Activated T-cell treated with anti-CD3 and anti-CD28 coated beads for 1 hour (primary cell): ENCODE results near the gene CLC.
"Not testable (repeated sequence)": the region's sequence is repeated elsewhere in the genome, so short reads cannot be mapped to it uniquely, and the experiment has no call there.

ENCODE experiments used
- DNase-seq: peaks from one replicate; pipeline ENCODE4 v3.0.0-alpha.2; 2020; ENCODE audit warnings: low read depth

Gene CLC

DNA sequence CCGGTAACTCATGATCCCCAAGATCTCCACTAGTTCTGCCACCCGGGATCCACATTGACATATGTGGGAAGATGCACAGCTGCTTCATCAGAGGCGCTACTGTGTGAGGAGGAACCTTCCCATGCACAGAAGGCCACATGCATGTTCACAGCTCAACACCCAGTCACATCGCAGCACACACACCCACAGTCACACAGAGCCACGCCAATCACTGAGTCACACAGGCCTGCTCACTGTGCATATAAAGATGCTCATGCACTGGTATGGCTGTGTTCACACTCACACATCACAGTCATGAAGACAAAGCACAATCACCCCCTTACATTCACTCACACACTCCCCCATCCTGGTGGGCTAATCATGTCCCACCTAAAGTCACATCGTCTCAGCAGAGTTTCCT is 9.8 kb downstream of the CLC start:
- no peak for DNase-seq

DNA sequence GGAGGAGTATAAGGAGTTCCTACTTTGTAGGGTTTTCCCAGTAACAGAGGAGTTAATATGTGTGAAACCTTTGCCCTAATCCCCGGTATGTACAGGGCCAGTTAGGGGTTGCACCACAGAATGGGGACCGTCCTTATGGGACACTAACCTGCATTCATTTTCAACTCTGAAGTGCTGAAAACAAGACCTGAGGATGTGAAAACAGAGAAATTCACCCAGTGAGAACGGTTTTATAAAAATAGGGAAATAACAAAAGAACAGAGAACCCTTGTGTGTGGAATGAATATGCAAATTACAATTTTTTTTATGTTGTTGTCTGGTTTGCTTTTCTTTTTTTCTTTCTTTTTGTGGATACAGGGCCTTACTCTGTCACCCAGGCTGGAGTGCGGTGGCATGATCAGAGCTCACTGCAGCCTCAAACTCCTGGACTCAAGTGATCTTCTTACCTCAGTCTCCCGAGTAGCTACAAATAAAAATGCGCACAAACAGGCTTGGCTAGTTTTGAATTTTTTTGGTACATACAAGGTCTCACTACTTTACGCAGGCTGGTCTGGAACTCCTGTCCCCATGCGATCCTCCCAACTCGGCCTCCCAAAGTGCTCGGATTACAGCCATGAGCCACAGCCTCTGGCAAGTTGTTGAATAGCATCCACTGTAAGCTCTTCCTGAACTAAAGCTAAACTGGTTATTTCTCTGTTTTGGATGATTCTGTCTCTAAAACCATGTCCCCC is 10.6 kb downstream of the CLC start:
- no peak for DNase-seq

DNA sequence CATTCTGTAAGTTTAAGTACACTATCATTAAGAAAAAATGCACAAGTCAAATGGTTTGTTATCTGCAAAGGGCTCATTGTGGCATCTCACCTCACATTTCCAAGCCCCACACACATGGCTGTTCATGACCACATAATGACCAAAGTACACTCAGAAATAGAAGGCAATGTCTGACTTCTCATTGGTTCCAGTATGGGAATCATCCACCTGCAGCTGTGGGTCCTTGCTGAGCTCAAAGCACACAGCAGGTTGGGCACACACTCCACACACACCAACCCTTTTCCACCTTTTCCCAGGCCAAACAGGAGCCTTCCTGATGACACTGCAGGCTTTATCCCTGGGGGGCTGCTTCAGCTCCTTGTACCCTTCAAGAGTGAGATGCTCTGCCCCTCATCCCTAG is 11.8 kb downstream of the CLC start:
- DNase-seq, result no peak

DNA sequence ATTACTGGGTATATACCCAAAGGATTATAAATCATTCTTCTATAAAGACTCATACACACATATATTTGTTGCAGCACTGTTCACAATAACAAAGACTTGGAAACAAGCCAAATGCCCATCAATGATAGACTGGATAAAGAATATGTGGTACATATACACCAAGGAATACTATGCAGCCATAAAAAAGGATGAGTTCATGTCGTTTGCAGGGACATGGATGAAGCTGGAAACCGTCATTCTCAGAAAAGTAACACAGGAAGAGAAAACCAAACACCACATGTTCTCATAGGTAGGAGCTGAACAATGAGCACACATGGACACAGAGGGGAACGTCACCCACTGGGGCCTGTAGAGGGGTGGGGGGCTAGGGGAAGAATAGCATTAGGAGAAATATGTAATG is 17.7 kb downstream of the CLC start:
- DNase-seq, result not testable (repeated sequence)

DNA sequence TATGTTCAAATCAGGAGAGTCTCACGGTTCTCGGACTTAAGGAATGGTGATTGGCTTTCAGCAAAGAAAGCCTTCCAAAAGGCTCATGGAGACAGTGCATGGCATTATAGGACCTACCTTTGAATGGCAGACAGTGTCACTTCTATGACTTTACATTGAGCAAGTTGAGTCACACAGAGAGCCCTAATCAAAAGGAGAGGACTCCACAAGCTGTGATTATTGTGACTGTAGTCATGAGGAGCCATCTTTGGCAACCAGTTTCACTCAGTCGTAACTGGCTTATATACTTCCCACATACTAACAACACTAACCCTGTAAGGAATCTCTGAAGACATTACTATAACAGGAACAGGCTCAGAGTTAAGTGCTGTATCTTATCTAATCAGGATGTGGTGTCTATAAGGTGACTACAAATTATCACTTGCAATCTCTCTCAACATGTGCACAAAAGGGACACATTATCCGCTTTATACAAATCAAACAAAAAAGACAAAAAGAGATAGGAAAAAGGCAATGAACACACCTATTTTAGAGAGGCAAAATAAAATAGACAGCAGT is 27.4 kb downstream of the CLC start:
- no peak for DNase-seq

GRCh38 chr19:39709026-39709872 is 28.6 kb downstream of the CLC start:
- DNase-seq, result no peak

DNA sequence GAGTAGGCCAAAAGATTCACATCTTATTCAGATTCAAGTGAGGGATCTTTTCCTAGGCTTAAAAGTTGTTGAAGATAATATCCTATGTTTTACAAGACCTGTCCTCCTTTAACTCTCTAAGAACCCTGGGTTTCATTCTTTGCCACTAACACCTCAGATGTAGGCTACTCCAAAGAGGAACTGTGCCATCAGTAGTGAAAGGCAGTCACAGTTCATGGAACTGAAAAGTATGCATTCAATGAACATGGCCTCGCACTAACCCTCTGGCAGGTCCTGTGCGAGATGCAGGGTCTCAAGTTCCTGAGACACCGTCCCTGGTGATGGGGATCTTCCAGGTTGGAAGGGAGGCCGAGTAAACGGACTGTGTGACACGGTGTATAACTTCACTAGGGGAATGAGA is 29.2 kb downstream of the CLC start:
- no peak for DNase-seq

GRCh38 chr19:39705578-39706188 is 32.1 kb downstream of the CLC start:
- DNase-seq, result no peak

DNA sequence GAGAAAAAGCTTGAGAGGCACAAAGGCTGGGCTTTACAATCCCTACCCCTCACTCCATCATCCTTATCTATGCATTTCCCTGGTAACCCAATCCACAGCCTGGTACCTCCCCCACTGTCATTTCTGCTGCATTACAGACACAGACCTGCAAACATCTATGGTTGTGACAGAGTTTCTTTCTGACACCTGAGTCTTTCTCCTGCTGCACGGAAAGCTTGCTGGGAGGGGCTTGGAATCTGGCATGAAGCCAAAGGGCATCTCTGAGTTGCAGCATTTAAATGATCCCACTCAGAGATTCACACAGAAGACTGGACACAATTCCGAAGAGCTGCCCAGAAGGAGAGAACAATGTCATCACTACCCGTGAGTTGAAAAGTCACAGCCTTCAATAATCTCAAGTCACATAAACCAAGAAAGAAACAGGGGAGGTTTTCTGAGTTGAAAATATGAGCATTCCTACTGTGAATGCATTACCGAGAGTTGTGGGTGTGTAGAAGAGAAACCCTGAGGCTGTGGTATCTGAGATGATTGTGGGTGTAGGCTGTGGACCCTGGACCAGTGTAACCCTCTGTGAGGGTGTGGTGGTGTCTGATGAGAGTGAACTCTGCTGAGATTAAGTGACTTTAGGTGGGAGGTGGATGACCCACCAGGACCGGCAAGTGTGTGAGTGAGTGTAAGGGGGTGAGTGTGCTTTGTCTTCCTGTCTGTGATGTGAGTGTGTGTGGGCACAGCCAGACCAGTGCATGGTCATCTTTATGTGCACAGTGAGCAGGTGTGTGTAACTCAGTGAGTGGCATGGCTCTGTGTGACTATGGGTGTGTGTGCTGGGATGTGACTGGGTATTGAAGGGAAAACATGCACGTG is 33.4 kb downstream of the CLC start, which contains the start of gene LGALS14:
Gene LGALS14 (plus strand): TSS at position 301 of the 864 bp plus-strand sequence. CDS start 48 bp downstream, at position 349.
- no peak for DNase-seq

DNA sequence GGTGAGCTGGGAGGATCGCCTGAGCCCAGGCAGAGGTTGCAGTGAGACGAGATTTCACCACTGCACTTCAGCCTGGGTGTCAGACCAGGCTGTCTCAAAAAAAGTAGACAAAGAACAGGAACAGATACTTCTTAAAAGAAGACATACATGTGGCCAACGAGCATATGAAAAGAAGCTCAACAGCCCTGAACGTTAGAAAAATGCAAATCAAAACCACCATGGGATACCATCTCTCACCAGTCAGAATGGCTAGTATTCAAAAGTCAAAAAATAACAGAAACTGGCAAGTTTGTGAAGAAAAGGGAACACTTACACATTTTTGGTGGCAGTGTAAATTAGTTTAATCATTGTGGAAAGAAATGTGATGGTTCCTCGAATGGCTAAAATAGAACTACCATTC is 36.5 kb downstream of the CLC start:
- DNase-seq, result no peak

- no peak for DNase-seq
Measured at GRCh38 chr19:39698535-39698934, 39.3 kb downstream of the CLC start.

DNA sequence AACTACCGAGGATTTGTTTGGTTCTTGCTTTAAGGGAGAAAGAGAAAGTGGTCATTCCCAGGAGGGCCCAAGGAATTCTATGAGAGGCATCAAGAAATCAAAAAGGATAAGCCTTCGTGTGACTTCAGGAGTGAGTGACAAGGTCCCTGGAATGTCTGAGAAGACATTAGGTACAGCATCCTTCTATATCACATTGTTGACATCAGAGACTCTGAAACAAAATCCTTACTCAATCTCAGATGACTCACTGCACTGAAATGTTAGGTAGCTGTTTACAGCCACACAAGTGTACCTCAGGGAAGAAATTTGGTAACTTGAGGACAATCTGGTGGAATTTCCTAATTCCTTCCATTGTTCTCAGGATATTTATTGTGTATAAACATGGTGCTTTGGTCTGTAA is 41.4 kb downstream of the CLC start:
- DNase-seq, result no peak

DNA sequence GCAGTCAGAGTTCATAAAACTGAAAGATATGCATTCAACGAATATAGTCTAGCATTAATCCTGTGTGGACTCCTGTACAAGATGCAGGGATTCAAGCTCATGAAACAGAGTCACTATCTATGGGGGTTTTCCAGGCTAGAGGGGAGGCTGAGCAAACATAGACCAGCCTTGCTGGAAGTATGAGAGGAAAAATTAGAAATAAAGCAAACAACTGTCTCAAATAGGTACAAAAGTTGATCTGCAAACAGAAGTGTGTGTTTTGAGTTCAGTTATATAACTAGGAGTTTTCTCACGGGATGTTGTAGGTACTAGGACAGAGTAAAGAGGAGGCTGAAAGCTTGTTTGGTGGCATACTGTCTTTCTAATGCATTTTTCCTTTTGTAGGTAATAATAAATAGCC is 42.1 kb downstream of the CLC start:
- DNase-seq, result no peak

GRCh38 chr19:39692822-39693221 is 45.0 kb downstream of the CLC start:
- no peak for DNase-seq

- no peak for DNase-seq
Measured at GRCh38 chr19:39692166-39692565, 45.7 kb downstream of the CLC start.

DNA sequence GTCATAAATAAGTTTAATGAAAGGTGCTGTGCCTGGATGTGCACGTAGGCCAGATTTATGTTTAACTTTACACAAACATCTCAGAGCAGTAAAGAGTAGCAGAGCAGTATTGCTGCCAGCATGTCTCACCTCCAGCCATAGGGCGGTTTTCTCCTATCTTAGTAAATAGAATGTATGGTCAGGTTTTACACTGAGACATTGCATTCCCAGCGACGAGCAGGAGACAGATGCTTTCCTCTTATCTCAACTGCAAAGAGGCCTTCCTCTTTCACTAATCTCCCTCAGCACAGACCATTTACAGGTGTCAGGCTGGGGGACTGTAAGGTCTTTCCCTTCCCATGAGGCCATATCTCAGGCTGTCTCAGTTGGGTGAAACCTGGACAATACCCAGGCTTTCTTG is 49.2 kb downstream of the CLC start:
- DNase-seq, result not testable (repeated sequence)

DNA sequence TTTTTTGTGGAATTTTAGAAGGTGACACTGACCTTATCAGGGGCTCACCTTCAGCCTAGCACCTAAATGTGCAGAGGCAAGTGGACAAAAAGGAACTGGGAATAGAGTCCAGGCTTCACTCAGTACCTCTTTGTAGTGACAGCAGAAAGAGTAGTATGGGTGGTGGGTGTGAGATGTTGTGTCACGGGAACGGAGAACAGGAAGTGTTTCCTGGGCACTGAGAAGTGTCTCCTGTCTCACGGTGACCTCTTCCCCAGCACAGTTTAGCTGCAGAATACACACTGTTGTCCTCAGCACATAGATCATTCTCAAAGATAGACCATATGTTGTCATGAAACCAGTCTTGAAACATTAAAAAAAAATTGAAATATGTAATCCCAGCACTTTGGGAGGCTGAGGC is 51.1 kb downstream of the CLC start:
- no peak for DNase-seq

- DNase-seq, result no peak
Measured at GRCh38 chr19:39684267-39684666, 53.6 kb downstream of the CLC start.

DNA sequence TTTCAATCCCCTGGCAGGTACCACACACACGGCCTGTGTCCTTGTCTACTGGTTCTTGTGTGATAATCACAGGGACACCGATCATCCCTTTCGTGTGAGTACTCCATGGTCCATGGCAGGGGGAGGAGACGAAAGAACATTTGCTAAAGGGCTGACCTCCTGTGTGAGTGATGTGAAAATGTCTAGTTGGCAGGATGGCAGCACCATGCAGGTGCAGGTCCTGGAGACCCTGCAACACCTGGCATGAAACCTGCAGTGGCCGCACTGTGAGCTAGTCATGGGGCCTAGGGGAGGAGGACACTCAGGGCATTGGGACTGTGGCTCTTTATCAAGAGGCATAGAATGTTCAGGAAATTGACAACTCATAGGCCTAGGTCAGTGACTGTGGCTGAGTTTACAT is 56.4 kb downstream of the CLC start:
- DNase-seq, result no peak
